Measurements from ENCODE around the gene RAD51B.
A peak's percentile ranks its signal among the peaks of the same experiment; 100 is the strongest.

The RAD51B gene

DNA sequence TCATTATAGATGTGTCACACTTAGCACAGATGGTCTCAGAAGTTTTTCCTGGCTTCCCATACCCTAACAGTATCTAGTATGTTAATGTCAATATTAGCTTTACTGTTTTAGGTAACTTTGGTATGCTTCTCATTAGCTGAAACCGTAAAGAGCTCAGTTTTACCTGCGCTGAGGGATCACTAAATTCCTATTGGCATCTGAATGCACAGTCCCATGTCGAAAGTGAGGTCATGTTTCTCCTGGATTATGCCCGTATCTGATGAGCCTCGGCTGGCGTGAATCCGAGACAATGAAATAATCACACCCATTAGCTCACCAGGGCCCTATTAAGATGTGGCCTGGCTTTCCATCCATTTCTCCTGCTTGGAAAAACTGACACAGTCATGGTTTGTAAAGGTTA, 555.1 kb downstream of the RAD51B start:
- DNase-seq (ENCODE audit: low read depth) = no peak
- H3K4me3 ChIP-seq (replicated peaks; ENCODE audit: low read depth, low read length) = no peak overlapping the region
- TF ChIP-seq, protein P1, sequence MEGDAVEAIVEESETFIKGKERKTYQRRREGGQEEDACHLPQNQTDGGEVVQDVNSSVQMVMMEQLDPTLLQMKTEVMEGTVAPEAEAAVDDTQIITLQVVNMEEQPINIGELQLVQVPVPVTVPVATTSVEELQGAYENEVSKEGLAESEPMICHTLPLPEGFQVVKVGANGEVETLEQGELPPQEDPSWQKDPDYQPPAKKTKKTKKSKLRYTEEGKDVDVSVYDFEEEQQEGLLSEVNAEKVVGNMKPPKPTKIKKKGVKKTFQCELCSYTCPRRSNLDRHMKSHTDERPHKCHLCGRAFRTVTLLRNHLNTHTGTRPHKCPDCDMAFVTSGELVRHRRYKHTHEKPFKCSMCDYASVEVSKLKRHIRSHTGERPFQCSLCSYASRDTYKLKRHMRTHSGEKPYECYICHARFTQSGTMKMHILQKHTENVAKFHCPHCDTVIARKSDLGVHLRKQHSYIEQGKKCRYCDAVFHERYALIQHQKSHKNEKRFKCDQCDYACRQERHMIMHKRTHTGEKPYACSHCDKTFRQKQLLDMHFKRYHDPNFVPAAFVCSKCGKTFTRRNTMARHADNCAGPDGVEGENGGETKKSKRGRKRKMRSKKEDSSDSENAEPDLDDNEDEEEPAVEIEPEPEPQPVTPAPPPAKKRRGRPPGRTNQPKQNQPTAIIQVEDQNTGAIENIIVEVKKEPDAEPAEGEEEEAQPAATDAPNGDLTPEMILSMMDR (IDR thresholded peaks at IDR 0.05; ENCODE audit: low read length, missing control alignments) = no peak

DNA sequence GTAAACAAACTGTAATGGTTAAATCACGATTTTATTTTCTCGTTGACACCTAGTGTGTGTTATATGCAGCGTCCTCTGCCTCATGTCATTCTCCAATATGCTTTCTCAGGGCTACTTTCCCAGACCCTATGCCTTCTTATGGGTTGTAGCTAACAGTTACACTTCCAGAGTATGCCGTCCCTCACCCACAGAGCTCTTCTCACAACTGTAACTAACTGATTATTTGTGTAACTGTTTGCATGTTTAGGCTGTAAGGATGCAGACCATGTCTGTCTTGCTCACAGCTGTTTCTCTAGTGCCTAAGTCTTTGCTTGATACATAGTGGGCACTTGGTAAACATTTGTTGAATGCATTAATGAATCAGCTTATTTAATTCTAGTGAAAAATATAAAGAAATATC, 555.8 kb downstream of the RAD51B start:
- no peak overlapping the region for H3K4me3 ChIP-seq (replicated peaks; ENCODE audit: low read depth, low read length)
- TF ChIP-seq, protein P1 (IDR thresholded peaks at IDR 0.05; ENCODE audit: low read length, missing control alignments) = no peak
- no peak for DNase-seq (ENCODE audit: low read depth)

DNA sequence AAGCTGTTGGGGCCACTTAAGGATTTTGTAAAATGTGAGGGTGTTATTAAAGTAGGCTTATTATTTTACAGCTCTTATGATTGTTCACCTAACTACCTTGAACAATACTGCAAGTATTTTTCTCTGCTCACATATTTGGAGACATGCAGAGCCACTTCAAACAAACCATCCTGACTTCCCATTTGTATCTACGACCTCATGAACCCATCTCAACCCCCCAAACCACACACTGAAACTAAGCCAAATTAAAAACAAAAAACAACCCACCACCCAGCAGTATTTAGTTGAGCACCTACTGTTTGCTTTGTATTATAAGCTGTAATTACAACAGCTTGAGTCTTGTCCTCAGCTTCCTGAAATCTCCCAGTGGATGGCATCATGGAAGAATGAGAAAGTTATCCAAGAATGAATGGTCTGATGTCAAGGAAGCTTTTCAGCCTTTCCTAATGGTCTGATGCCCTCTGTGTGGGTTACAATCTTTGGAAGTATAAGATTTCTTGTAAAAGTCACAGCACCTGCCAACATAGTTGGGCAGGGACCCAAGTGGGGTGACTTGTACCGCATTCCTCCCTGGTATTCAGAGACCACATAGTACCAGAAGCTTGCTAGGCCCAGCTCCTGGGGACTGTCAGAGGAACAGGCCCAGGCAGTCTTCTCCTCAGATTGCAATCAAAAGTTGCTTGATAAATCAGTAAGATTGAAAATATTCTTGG, 556.6 kb downstream of the RAD51B start:
- no peak for DNase-seq (ENCODE audit: low read depth)
- TF ChIP-seq, protein P1 (IDR thresholded peaks at IDR 0.05; ENCODE audit: low read length, missing control alignments) = no peak
- no peak overlapping the region for H3K4me3 ChIP-seq (replicated peaks; ENCODE audit: low read depth, low read length)

DNA sequence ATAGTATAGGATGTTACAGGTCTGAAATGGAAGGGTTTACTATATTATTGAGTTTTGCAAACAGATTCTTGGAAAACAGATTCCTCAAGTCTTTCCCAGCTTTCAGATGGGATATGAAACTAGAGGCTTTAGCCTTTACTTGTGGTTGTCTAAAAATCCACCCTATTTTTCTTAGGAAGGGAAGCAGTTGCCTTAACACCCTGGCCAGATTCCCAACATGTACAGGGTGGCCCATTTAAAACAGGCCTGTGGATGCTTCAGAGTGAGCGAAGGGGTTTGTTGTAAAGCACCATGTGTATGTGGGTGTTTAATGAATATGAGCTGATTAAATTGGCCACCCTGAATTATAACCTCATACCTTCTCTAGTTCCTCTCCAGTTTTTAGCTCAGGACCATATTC, 557.4 kb downstream of the RAD51B start:
- TF ChIP-seq, protein P1 (IDR thresholded peaks at IDR 0.05; ENCODE audit: low read length, missing control alignments) = no peak
- DNase-seq (ENCODE audit: low read depth) = no peak
- no peak overlapping the region for H3K4me3 ChIP-seq (replicated peaks; ENCODE audit: low read depth, low read length)

GRCh38 chr14:68377459-68377858, 557.9 kb downstream of the RAD51B start:
- TF ChIP-seq, protein P1 (IDR thresholded peaks at IDR 0.05; ENCODE audit: low read length, missing control alignments) = no peak
- peak; percentile 71 for DNase-seq (ENCODE audit: low read depth)
- H3K4me3 ChIP-seq (replicated peaks; ENCODE audit: low read depth, low read length) = no peak overlapping the region

DNA sequence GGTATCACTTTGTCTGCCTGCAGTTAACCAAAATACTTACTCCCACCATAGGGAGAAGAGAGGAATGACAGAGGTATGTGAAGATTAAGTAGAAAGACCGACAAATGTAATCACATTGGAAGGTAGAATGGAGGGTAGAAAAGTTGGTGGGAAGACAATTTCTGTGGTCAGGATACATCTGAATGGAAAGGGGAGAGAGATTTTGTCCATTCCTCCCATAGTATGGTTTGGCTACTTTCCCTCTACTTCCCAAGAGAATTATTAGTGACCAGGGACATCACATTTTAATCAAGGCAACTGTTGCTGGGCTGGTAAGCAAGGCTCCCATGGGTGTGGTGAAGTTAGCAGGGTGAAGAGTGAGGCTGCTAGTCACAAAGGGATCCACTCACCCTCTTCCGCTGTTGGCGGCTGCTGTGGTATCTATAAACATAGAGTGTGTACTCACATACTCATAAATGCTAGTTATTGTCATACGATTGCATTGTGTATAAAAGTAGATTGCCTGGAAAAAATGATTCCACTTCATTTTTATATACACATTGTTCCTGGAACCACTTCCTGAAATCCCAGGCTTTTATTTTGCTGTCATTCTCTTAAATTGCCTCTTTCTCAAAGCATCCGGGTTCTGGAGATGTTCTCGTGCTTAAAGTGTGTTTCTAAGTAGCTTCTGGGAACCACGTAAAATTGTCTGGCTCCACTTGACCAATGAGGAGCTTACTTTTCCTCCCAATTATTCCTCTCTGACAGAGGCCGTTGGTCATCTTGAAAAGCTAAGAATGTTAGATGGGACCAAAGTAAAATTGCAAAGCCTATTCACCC, 560.1 kb downstream of the RAD51B start:
- DNase-seq (ENCODE audit: low read depth) = no peak
- no peak overlapping the region for H3K4me3 ChIP-seq (replicated peaks; ENCODE audit: low read depth, low read length)
- TF ChIP-seq, protein P1 (IDR thresholded peaks at IDR 0.05; ENCODE audit: low read length, missing control alignments) = no peak
